Transverse colon (tissue), 4 donors: ENCODE results near the gene TNFAIP8L3. TPM values are rescaled to one million over a fixed set of nuclear protein-coding genes. Genes with fewer than 3 reads are reported as not detected.

Source experiments
- DNase-seq: peaks from one replicate; pipeline ENCODE4 v3.0.0-alpha.2; 2019
- H3K27ac ChIP-seq, 4 donors: fragments of 200-600 bp; sonication (generic); 2 replicates each; pipeline ENCODE4 v1.5.1; 2016 to 2018; ENCODE audit warnings: inconsistent platforms in 4 of 4
- H3K27me3 ChIP-seq: fragments of 200-600 bp; sonication (generic); 2 replicates; pipeline ENCODE4 v1.5.1; 2017; ENCODE audit warnings: inconsistent platforms
- H3K36me3 ChIP-seq, 4 donors: fragments of 200-600 bp; sonication (generic); 2 replicates each; pipeline ENCODE4 v1.5.1; 2017 to 2019; ENCODE audit warnings: inconsistent platforms in 4 of 4
- H3K4me1 ChIP-seq, 4 donors: fragments of 200-600 bp; sonication (generic); 2 replicates each; pipeline ENCODE4 v1.5.1; 2017 to 2020; ENCODE audit warnings: inconsistent platforms in 4 of 4
- H3K4me3 ChIP-seq, 4 donors: fragments of 200-600 bp; sonication (generic); 1 replicate in 1 of 4; 2 replicates in 3 of 4; pipeline versions ENCODE4 v1.5.1 to v1.6.1; 2017 to 2019; ENCODE audit warnings: inconsistent platforms in 4 of 4
- H3K9me3 ChIP-seq, 2 donors: fragments of 200-600 bp; sonication (generic); 2 replicates each; pipeline ENCODE4 v1.5.1; 2017 to 2019; ENCODE audit warnings: inconsistent platforms in 2 of 2
- EP300 ChIP-seq: sonication (generic); formaldehyde crosslinking; IDR thresholded peaks from one replicate; pipeline ENCODE4 v1.6.1; 2017; ENCODE audit warnings: antibody characterized with exemption, low read depth
- POLR2A ChIP-seq: fragments of 450-650 bp; IDR thresholded peaks from one replicate; pipeline ENCODE4 v1.6.1; 2016; ENCODE audit warnings: antibody characterized with exemption, mild to moderate bottlenecking, moderate library complexity
- POLR2AphosphoS5 ChIP-seq, 3 donors: sonication (generic); formaldehyde crosslinking; IDR thresholded peaks; one replicate each; pipeline ENCODE4 v1.6.1; 2016; ENCODE audit warnings: antibody characterized with exemption in 3 of 3
- WGBS, 2 donors: methylation state at CpG; one replicate each; pipeline ENCODE4 v1.1.5; 2018; ENCODE audit warnings: low coverage in 1 of 2; 5-methylcytosine and 5-hydroxymethylcytosine counted together
- in situ Hi-C, 4 donors: fragments of 200-750 bp; cut with MboI; loops; one replicate each; pipeline versions ENCODE4 v1.15.0 to v1.15.1; 2017; ENCODE audit warnings: low sequenced_read_pairs in 3 of 4, low pct_ligation_motif_present in 1 of 4, low pct_unique_long_range_greater_than_20kb in 1 of 4
- intact Hi-C: fragments of 100-400 bp; cut with DNase I; formaldehyde crosslinking; loops from one replicate; pipeline ENCODE4 v1.15.1; 2023; ENCODE audit warnings: low total_unique reads
- total RNA-seq, 4 donors: library from RNA; depleted of rRNA; stranded (reverse); fragments of >200 nt; gene quantifications; one replicate each; pipeline ENCODE4 v1.1.0, GENCODE V29; 2016
- TF ChIP-seq, protein P1 (sequence below), 5 experiments: fragments of 200-600 bp in 3 of 5; fragments of 450-650 bp in 2 of 5; sonication (generic) in 3 of 5; IDR thresholded peaks; 1 replicate in 2 of 5; 2 replicates in 3 of 5; pipeline ENCODE4 v1.5.1; 2016 to 2017; ENCODE audit warnings: antibody characterized with exemption in 5 of 5, inconsistent platforms in 3 of 5, mild to moderate bottlenecking in 2 of 5, moderate library complexity in 1 of 5

TNFAIP8L3 gene
- total RNA-seq, 4 donors from 2014 or later, result 6.8 to 35.5 (median 8.6) TPM

DNA sequence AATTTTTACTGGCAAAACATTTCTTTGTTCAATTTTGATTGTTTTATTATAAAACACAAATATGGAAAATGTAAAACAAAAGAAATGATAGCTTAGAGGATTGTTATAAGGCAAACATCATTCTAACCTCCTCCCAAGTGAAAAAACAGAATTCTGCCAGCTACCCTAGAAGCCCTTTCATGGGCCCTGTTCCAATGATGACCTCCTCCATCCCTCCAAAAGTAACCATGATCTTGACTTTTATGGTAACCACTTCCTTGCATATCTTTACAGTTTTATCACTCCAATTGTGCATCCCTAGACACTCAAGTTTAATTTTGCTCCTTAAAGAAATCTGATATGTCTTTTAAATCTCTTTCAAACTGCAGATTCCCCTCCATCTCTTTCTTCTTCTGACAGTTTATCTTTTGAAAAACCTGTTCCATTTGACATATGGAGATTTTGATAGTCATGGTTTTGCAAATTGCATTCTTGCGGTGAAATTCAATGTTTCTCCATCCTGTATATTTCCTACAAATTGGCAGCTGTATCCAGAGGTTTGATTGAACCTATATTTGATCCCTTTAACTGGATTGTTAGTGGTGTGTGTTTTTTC, 27.0 kb upstream of the TNFAIP8L3 start:
- TF ChIP-seq POLR2AphosphoS5 (IDR thresholded peaks at IDR 0.05), result no peak
- no peak overlapping the region for H3K4me3 ChIP-seq
- no peak overlapping the region for H3K27ac ChIP-seq
- H3K36me3 ChIP-seq, result no peaks in the 10 kb centered on the region
- H3K27me3 ChIP-seq, result no peaks in the 10 kb centered on the region
- no peaks in the 10 kb centered on the region for H3K4me1 ChIP-seq
- H3K9me3 ChIP-seq, result peaks cover 0 to 6% of the 10 kb centered on the region in 2 donors
- no peak for DNase-seq
- in situ Hi-C loops, result no loop called here
- WGBS, 2 donors, result 90 to 91% methylated on average over 1 of the region's 1 CpG
- intact Hi-C loops, result no loop called here

DNA sequence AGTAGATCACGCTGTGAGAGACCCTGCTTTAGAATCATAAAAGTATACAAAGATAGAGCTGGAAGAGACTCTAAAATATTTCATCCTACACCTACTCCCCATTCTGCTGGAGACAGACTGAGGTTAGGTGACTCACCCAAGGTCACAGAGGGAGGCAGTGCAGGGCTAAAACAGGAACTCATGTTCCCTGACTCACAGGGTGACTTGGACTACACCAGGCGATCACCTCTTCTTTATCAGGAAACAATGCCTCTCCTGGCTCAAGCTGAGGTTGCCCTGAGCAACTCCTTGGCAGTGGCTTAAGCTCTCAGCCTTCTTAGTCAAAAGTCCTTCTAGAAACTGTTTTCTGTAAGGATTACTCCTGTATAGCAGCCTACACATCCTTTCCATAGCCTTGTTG, 26.4 kb upstream of the TNFAIP8L3 start:
- no peak overlapping the region for H3K4me3 ChIP-seq
- intact Hi-C loops (no loop called here), in situ Hi-C loops (no loop called here)
- WGBS, 2 donors, result 43 to 64% methylated on average over 2 of the region's 2 CpGs
- peak overlapping the region in 1 of 4 donors; percentile 26 for H3K27ac ChIP-seq
- H3K9me3 ChIP-seq, result peaks cover 0 to 6% of the 10 kb centered on the region in 2 donors
- DNase-seq, result no peak
- no peaks in the 10 kb centered on the region for H3K27me3 ChIP-seq
- H3K36me3 ChIP-seq, result no peaks in the 10 kb centered on the region
- no peaks in the 10 kb centered on the region for H3K4me1 ChIP-seq
- TF ChIP-seq, protein P1, sequence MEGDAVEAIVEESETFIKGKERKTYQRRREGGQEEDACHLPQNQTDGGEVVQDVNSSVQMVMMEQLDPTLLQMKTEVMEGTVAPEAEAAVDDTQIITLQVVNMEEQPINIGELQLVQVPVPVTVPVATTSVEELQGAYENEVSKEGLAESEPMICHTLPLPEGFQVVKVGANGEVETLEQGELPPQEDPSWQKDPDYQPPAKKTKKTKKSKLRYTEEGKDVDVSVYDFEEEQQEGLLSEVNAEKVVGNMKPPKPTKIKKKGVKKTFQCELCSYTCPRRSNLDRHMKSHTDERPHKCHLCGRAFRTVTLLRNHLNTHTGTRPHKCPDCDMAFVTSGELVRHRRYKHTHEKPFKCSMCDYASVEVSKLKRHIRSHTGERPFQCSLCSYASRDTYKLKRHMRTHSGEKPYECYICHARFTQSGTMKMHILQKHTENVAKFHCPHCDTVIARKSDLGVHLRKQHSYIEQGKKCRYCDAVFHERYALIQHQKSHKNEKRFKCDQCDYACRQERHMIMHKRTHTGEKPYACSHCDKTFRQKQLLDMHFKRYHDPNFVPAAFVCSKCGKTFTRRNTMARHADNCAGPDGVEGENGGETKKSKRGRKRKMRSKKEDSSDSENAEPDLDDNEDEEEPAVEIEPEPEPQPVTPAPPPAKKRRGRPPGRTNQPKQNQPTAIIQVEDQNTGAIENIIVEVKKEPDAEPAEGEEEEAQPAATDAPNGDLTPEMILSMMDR (IDR thresholded peaks at IDR 0.05), result no peak
- no peak for TF ChIP-seq POLR2A
- no peak for TF ChIP-seq POLR2AphosphoS5 (IDR thresholded peaks at IDR 0.05)
- TF ChIP-seq EP300, result no peak

DNA sequence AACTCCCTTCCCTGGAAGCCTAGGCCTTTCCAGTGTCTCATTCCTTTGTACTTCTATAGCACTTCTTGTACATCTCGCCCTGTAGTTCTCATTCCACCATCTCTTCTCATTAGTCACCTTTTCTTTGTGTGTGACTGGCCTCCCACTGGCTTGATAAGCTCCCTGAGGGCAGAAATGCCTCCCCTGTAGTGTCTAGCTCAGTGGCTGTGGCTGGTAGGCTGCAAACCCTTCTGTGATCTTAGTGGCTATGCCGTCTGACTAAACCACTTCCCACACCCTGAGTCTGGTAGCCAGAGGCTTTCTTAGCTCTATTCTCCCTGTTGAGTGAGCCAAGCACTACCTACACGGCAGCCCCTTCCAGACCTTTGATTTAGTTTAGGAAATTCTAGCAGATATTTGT, 24.4 kb upstream of the TNFAIP8L3 start:
- H3K4me3 ChIP-seq, result no peak overlapping the region
- DNase-seq, result no peak
- peaks cover 0 to 6% of the 10 kb centered on the region in 2 donors for H3K9me3 ChIP-seq
- no peaks in the 10 kb centered on the region for H3K4me1 ChIP-seq
- intact Hi-C loops, result no loop called here
- TF ChIP-seq POLR2A, result no peak
- TF ChIP-seq, protein P1 (IDR thresholded peaks at IDR 0.05), result no peak
- TF ChIP-seq POLR2AphosphoS5 (IDR thresholded peaks at IDR 0.05), result no peak
- no peak for TF ChIP-seq EP300
- 56 to 91% methylated on average over 1 to 3 of the region's 3 CpGs for WGBS, 2 donors
- no peaks in the 10 kb centered on the region for H3K36me3 ChIP-seq
- H3K27me3 ChIP-seq, result no peaks in the 10 kb centered on the region
- in situ Hi-C loops, result no loop called here
- H3K27ac ChIP-seq, result no peak overlapping the region

- H3K27me3 ChIP-seq, result no peaks in the 10 kb centered on the region
- intact Hi-C loops (no loop called here), in situ Hi-C loops (no loop called here)
- TF ChIP-seq, protein P1 (IDR thresholded peaks at IDR 0.05), result no peak
- TF ChIP-seq POLR2A, result no peak
- TF ChIP-seq POLR2AphosphoS5 (IDR thresholded peaks at IDR 0.05), result no peak
- TF ChIP-seq EP300, result no peak
- H3K9me3 ChIP-seq, result no peaks in the 10 kb centered on the region
- H3K36me3 ChIP-seq, result no peaks in the 10 kb centered on the region
- H3K4me3 ChIP-seq, result no peak overlapping the region
- 89 to 90% methylated on average over 1 of the region's 1 CpG for WGBS, 2 donors
- H3K4me1 ChIP-seq, result no peaks in the 10 kb centered on the region
- no peak for DNase-seq
- H3K27ac ChIP-seq, result no peak overlapping the region
Observed at GRCh38 chr15:51117270-51117669, 22.6 kb upstream of the TNFAIP8L3 start.
